Measurements from ENCODE around the gene CHRDL2.

DNA sequence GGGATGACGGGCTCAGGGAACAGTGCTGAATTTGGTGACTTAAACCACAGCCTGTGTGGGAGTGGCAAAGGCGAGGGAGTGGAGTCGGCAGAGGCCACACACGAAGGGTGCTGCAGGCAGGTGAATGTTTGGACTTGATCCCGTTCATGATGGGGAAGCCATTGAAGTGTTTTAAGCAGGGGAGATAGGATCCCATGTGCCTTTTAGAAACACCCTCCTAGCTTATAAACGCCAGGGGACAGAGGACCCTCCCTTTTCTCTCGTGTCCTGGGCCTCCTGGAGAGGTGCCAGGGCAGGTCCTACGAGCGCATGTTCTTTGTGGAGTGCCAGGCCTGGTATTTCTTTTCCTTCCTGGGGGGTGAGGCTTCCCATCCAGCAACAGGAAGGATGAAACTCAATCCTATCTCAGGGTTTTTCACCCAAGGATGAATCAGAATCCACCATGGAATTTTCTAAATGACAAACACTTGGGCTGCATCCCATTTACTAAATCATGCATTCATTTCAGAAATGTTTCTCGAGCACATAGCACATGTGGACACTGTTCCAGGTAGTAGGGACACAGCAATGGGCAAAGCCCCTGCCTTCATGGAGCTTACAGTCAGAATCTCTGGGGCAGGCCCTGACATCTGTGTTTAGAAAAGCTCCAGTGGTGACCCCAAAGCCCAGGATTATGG lies 59.6 kb downstream of the CHRDL2 start:
- TF ChIP-seq, protein P1, sequence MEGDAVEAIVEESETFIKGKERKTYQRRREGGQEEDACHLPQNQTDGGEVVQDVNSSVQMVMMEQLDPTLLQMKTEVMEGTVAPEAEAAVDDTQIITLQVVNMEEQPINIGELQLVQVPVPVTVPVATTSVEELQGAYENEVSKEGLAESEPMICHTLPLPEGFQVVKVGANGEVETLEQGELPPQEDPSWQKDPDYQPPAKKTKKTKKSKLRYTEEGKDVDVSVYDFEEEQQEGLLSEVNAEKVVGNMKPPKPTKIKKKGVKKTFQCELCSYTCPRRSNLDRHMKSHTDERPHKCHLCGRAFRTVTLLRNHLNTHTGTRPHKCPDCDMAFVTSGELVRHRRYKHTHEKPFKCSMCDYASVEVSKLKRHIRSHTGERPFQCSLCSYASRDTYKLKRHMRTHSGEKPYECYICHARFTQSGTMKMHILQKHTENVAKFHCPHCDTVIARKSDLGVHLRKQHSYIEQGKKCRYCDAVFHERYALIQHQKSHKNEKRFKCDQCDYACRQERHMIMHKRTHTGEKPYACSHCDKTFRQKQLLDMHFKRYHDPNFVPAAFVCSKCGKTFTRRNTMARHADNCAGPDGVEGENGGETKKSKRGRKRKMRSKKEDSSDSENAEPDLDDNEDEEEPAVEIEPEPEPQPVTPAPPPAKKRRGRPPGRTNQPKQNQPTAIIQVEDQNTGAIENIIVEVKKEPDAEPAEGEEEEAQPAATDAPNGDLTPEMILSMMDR (IDR thresholded peaks at IDR 0.05), result no peak
- TF ChIP-seq POLR2AphosphoS5 (IDR thresholded peaks at IDR 0.05) (no peak), POLR2A (IDR thresholded peaks at IDR 0.05) (no peak)
